HG02943 (cell line): Measurements from ENCODE around the gene TMEM19.
"Not testable (repeated sequence)": the region's sequence is repeated elsewhere in the genome, so short reads cannot be mapped to it uniquely, and the experiment has no call there.

Experiments
- ATAC-seq: cut with Tn5 transposase; IDR thresholded peaks from one replicate; pipeline ENCODE4 v1.9.1; 2021; ENCODE audit warnings: mild to moderate bottlenecking, low read depth, moderate library complexity; ENCODE audit not compliant: unreplicated experiment

TMEM19 gene

DNA sequence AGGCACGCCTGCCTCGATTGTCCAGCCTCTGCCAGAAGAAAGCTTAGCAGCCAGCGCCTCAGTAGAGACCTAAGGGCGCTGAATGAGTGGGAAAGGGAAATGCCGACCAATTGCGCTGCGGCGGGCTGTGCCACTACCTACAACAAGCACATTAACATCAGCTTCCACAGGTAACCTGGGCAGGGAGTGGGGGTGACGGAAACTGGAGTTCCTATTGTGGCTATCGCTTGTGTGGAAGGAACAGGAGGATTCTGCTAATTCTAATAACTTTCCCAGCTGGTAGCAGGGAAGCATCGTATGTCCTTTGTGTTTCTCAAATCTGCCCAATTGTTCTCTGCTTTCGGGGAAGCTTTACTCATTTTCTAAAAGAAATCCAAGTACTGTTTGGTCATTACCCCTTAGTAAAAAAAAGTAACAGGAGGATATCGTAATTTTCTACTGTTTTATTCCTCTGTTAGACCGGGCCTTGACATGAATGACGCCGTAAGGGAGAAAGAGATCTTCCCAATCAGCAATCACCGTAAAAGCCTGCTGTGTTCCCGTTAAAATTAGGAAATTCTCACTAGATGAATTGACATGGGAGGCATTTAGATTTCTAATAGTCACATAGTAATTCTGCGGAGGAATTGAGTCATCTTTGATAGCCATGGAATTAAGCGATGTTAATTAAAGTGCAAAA lies 21.3 kb upstream of the TMEM19 start:
- peak; percentile 7 for ATAC-seq

GRCh38 chr12:71665090-71665463 lies 20.8 kb upstream of the TMEM19 start:
- no peak for ATAC-seq

DNA sequence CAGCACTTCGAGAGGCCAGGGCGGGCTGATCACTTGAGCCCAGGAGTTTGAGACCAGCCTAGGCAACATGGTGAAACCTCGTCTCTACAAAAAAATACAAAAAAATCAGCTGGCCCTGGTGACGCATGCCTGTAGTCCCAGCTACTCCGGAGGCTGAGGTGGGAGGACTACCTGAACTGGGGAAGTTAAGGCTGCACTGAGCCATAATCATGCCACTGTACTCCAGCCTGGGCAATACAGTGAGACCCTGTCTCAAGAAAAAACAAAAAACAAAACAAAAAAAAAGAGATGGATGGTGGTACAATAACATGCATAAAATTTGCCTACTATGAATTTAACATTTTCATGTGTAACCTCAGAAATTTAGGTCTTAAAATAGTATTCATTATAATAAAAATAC lies 19.6 kb upstream of the TMEM19 start:
- no peak for ATAC-seq

GRCh38 chr12:71671311-71671710 lies 14.6 kb upstream of the TMEM19 start:
- ATAC-seq = no peak

GRCh38 chr12:71671816-71672215 lies 14.1 kb upstream of the TMEM19 start:
- ATAC-seq = no peak

DNA sequence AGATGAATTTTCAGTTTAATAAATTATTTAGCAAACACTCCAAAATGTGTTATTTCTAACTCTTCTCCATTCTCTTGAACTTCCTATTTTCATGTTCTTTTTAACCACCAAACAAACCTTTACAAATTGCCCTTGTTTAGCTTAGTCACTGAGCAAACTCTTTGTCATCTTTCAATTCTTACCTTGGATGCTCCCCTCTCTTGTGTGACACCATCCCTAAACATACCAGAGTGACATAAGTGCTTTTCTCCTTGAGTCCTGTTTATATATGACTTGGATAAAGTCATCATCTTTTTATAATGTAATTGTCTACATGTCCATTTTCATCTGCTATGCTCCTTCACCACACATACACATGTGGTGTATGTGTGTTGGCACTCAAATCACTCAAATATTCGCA lies 3.4 kb upstream of the TMEM19 start:
- no peak for ATAC-seq

- no peak for ATAC-seq
Observed at GRCh38 chr12:71683633-71684032, 2.2 kb upstream of the TMEM19 start.

DNA sequence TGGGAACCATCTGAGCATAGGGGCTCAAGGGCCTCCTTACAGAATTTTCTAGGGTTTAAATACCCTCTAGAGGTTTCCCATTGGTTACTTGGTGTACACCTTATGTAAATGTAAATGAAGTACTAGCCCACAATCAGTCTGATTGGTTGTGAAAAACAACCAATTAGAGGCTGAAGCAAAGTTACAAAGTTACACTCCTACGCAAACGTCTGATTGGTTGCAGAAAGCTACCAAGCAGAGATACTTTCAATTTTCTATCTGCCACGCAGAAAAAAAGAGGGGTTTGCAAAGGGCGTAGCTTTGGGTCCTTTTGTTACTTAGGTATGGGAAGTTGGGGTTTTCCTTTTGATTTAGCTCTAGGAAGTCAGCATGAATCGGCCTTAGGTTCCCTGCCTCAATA lies 1.8 kb upstream of the TMEM19 start:
- ATAC-seq = no peak

DNA sequence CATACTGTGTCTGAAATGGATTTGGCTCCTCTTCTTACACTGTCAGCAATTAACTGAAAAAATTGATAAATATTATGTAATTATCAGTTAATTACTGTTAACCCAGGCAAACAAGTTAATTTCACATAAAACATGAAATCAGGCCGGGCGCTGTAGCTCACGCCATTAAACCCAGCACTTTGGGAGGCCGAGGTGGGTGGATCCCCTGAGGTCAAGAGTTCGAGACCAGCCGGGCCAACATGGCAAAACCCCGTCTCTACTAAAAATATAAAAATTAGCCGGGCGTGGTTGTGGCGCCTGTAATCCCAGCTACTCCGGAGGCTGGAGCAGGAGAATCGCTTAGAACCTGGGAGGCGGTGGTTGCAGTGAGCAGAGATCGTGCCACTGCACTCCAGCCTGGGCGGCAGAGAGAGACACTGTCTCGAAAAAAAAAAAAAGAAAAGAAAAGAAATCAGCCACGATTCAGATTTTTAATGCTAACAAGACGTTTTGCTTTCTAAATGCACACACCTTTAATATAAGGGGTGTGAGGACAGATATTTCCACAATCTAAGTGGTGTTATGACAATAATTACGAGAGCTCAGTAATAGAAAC lies 473 bp upstream of the TMEM19 start:
- ATAC-seq = no peak

- no peak for ATAC-seq
Observed at GRCh38 chr12:71686658-71687025, 760 bp downstream of the TMEM19 start.

- ATAC-seq = not testable (repeated sequence)
Observed at GRCh38 chr12:71687172-71687571, 1.3 kb downstream of the TMEM19 start.

DNA sequence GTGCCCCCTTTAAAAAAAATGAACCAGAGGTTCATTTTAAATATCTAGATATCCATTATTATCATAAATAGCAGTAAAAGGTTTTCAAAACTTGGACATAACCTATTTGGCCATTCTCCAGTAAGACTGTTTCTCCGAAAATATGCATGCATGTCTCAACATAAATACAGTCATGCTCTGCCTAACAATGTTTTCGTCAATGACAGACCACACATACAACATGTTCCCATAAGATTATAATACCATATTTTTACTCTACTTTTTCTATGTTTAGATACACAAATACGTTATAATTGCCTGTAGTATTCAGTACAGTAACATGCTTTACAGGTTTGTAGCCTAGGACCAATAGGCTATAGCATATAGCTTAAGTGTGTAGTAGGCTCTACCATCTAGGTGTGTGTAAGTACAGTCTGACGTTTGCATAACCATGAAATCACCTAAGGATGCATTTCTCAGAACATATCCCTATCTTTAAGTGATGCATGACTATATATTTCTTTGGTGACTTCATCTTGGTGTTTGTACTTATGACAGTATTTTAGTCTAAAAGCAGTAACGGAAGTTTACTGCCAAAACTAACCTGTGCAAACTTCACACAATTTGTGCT lies 3.2 kb downstream of the TMEM19 start:
- ATAC-seq = no peak

GRCh38 chr12:71691504-71692129 lies 5.7 kb downstream of the TMEM19 start:
- no peak for ATAC-seq

GRCh38 chr12:71693126-71693525 lies 7.2 kb downstream of the TMEM19 start:
- no peak for ATAC-seq

- ATAC-seq = not testable (repeated sequence)
Observed at GRCh38 chr12:71693651-71694050, 7.8 kb downstream of the TMEM19 start.

DNA sequence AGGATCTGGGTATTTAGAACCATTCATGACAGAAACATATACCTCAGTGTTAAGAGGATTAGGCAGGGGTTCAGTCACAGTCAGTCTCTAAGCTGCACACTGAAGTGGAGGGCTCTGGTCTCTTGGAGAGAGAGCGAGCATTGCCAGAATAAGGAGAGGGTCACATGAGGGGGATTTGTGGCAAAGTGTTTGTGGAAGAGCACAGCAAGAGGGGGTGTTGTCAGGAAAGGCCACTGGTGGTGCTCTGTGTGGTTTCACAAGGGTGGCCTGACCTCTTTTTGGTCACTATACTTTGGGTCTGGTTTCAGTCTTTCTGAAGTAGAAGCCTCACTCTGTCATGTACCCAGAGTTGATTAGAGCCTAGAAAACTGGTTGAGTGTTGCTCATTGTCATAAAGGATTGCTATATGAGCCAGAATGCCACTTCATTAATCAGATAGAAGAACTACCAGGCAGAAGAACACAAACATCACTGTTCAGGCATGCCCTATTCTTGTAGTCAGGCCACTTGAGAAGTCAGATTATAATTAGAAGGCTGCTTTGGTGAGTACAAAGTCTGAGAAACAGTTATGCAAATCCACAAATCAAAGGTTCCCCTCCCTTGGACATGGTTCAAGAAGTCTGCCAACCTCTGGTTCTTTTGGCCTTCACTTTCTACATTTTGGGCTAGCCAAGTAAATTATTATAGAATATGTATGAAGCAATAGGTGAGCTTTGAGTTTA lies 8.4 kb downstream of the TMEM19 start:
- ATAC-seq = peak; percentile 91

GRCh38 chr12:71695782-71696181 lies 9.9 kb downstream of the TMEM19 start:
- ATAC-seq = no peak

- ATAC-seq = not testable (repeated sequence)
Observed at GRCh38 chr12:71702181-71702580, 16.3 kb downstream of the TMEM19 start.

DNA sequence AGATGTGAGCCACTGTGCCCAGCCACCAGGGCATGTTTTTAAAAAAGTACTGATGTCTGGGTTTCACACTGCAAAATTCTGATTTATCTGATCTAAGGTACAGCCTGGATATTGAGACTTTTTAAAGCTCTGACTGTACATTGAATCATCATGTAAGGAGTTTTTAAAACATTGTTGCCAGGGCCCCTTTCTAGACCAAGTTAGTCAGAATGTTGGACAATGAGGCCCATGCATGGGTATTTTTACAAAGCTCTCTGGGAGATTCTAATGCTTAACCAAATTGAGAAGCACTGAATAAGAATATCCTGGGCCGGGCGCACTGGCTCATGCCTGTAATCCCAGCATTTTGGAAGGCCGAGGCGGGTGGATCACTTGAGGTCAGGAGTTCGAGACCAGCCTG lies 16.7 kb downstream of the TMEM19 start:
- no peak for ATAC-seq

GRCh38 chr12:71703206-71703605 lies 17.3 kb downstream of the TMEM19 start:
- no peak for ATAC-seq

DNA sequence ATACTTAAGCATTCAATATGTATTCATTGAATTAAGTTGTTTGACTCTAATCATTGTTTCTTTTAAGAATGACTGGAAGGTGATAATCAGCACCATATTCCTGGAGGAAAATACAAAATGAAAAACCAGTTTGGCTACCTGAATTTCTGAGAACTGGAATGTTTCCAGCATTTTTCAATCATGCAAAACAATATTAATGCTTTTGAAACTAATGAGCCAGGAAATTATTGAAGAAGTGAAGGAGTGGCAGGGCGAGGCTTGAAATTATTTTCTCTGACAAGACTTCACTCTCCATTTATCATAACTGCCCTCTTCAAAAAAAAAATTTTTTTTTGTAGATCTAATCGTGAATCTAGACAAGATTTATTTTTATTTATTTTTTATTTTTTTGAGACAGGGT lies 19.0 kb downstream of the TMEM19 start:
- ATAC-seq = no peak
